ENCODE measurements around the gene HMCN2. TPM values are rescaled to one million over a fixed set of nuclear protein-coding genes. Genes with fewer than 3 reads are reported as not detected.
A peak's percentile ranks its signal among the peaks of the same experiment; 100 is the strongest.

The HMCN2 gene
- total and polyA plus RNA-seq, 2 experiments from 2014 or later = not detected

DNA sequence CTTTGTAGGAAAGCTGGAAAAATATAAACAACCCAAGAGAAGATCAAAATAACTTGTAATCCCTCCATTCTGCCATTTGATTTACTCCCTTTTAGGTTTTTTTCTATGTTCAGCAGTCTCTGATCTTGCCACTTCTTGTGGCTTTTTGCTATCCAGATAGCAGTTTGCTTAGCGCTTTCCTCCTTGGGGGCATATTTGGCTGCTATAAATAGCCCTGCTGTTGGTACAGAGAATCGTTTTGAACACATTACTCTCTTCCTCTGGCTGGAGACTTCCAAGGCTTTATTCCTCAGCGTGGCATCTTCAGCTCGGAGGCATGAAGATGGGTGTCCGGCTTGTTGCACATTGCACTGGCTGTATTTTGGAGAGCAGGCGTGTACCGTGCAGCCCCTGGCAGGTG, 38.6 kb downstream of the HMCN2 start:
- Histone ChIP-seq H3K4me2 (ENCODE audit: unreplicated experiment) (no peak overlapping the region), H3K9ac (no peak overlapping the region), H3K36me3 (ENCODE audit: low read depth) (no peaks in the 10 kb centered on the region), H3F3A (ENCODE audit: insufficient read depth) (no peaks in the 10 kb centered on the region), H3K79me2 (ENCODE audit: insufficient read depth) (no peaks in the 10 kb centered on the region), H3K9me2 (ENCODE audit: insufficient read depth) (no peaks in the 10 kb centered on the region), H3K27ac (no peak overlapping the region), H3K4me3 (no peak overlapping the region), H3K4me1 (ENCODE audit: insufficient read depth) (peaks cover 10% of the 10 kb centered on the region), H4K20me1 (ENCODE audit: insufficient read depth) (no peaks in the 10 kb centered on the region), H2AFZ (no peak overlapping the region), H3K27me3 (replicated peaks; ENCODE audit: insufficient read depth) (peaks cover 7% of the 10 kb centered on the region; the same call in 1 of the 2 replicates), H3K9me3 (ENCODE audit: low read depth) (no peaks in the 10 kb centered on the region)
- in situ Hi-C loops (cut with MboI) = no loop called here
- DNase-seq = no peak
- 39 to 46% methylated on average over 7 of the region's 7 CpGs for WGBS, 2 experiments (ENCODE audit: low coverage in 1 of 2, low lambda C conversion rate in 2 of 2, missing lambda C conversion rate in 2 of 2)
- TF ChIP-seq EZH2phosphoT487 (IDR thresholded peaks at IDR 0.05; ENCODE audit: insufficient read depth, low read depth) (no peak), EZH2 (IDR thresholded peaks at IDR 0.05; ENCODE audit: insufficient read depth, poor library complexity, severe bottlenecking) (no peak)

DNA sequence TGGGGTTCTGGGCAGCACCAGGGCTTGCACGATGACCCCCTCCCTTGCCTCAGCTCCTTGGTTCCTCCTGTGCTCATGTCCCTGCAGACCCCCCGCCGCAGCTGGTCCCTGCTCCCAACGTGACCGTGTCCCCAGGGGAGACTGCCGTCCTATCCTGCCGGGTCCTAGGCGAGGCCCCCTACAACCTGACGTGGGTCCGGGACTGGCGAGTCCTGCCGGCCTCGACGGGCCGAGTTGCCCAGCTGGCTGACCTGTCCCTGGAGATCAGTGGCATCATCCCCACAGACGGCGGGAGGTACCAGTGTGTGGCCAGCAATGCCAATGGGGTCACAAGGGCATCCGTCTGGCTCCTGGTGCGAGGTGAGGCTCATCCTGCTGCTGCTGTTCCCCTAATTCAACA, 39.1 kb downstream of the HMCN2 start:
- H2AFZ ChIP-seq = no peak overlapping the region
- no peak overlapping the region for H3K4me2 ChIP-seq (ENCODE audit: unreplicated experiment)
- H3K4me3 ChIP-seq = no peak overlapping the region
- H4K20me1 ChIP-seq (ENCODE audit: insufficient read depth) = no peaks in the 10 kb centered on the region
- no peak overlapping the region for H3K9ac ChIP-seq
- in situ Hi-C loops (cut with MboI) = no loop called here
- 78 to 82% methylated on average over 17 to 18 of the region's 19 CpGs for WGBS, 2 experiments (ENCODE audit: low coverage in 1 of 2, low lambda C conversion rate in 2 of 2, missing lambda C conversion rate in 2 of 2)
- no peak overlapping the region for H3K27ac ChIP-seq
- no peaks in the 10 kb centered on the region for H3K79me2 ChIP-seq (ENCODE audit: insufficient read depth)
- H3K9me2 ChIP-seq (ENCODE audit: insufficient read depth) = no peaks in the 10 kb centered on the region
- H3K36me3 ChIP-seq (ENCODE audit: low read depth) = no peaks in the 10 kb centered on the region
- TF ChIP-seq EZH2phosphoT487 (IDR thresholded peaks at IDR 0.05; ENCODE audit: insufficient read depth, low read depth) (no peak), EZH2 (IDR thresholded peaks at IDR 0.05; ENCODE audit: insufficient read depth, poor library complexity, severe bottlenecking) (no peak)
- H3K27me3 ChIP-seq (replicated peaks; ENCODE audit: insufficient read depth) = peaks cover 7% of the 10 kb centered on the region; the same call in 1 of the 2 replicates
- peaks cover 10% of the 10 kb centered on the region for H3K4me1 ChIP-seq (ENCODE audit: insufficient read depth)
- no peak for DNase-seq
- H3K9me3 ChIP-seq (ENCODE audit: low read depth) = no peaks in the 10 kb centered on the region
- no peaks in the 10 kb centered on the region for H3F3A ChIP-seq (ENCODE audit: insufficient read depth)

DNA sequence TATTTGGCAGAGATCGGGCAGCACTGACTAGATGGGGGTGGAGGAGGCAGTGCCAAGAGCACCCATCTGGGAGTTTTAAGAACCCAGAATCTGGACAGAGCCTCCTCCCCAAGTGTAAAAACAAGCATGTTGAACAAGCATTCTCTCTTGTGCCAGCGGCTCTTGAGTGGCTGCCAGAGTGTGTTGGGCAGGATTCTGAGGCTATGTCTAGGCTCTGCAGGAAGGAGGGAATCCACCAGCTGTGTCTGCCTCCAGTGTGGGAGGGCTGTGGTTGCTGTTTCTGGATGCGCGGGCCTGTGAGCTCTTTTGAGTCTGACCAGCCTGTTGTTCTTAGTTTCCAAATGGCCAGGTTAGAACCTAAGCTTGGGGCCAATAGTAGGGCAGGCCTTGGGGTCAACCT, 39.8 kb downstream of the HMCN2 start:
- peaks cover 10% of the 10 kb centered on the region for H3K4me1 ChIP-seq (ENCODE audit: insufficient read depth)
- H3K36me3 ChIP-seq (ENCODE audit: low read depth) = no peaks in the 10 kb centered on the region
- H2AFZ ChIP-seq = no peak overlapping the region
- H4K20me1 ChIP-seq (ENCODE audit: insufficient read depth) = no peaks in the 10 kb centered on the region
- H3K9me2 ChIP-seq (ENCODE audit: insufficient read depth) = no peaks in the 10 kb centered on the region
- 44 to 56% methylated on average over 4 of the region's 4 CpGs for WGBS, 2 experiments (ENCODE audit: low coverage in 1 of 2, low lambda C conversion rate in 2 of 2, missing lambda C conversion rate in 2 of 2)
- H3K27me3 ChIP-seq (replicated peaks; ENCODE audit: insufficient read depth) = peaks cover 7% of the 10 kb centered on the region; the same call in 1 of the 2 replicates
- H3K79me2 ChIP-seq (ENCODE audit: insufficient read depth) = no peaks in the 10 kb centered on the region
- H3F3A ChIP-seq (ENCODE audit: insufficient read depth) = no peaks in the 10 kb centered on the region
- in situ Hi-C loops (cut with MboI) = no loop called here
- H3K9me3 ChIP-seq (ENCODE audit: low read depth) = no peaks in the 10 kb centered on the region
- no peak overlapping the region for H3K4me3 ChIP-seq
- no peak for TF ChIP-seq EZH2 (IDR thresholded peaks at IDR 0.05; ENCODE audit: insufficient read depth, poor library complexity, severe bottlenecking)
- TF ChIP-seq EZH2phosphoT487 (IDR thresholded peaks at IDR 0.05; ENCODE audit: insufficient read depth, low read depth) = no peak
- H3K4me2 ChIP-seq (ENCODE audit: unreplicated experiment) = no peak overlapping the region
- peak; percentile 29 for DNase-seq
- H3K9ac ChIP-seq = no peak overlapping the region
- no peak overlapping the region for H3K27ac ChIP-seq

DNA sequence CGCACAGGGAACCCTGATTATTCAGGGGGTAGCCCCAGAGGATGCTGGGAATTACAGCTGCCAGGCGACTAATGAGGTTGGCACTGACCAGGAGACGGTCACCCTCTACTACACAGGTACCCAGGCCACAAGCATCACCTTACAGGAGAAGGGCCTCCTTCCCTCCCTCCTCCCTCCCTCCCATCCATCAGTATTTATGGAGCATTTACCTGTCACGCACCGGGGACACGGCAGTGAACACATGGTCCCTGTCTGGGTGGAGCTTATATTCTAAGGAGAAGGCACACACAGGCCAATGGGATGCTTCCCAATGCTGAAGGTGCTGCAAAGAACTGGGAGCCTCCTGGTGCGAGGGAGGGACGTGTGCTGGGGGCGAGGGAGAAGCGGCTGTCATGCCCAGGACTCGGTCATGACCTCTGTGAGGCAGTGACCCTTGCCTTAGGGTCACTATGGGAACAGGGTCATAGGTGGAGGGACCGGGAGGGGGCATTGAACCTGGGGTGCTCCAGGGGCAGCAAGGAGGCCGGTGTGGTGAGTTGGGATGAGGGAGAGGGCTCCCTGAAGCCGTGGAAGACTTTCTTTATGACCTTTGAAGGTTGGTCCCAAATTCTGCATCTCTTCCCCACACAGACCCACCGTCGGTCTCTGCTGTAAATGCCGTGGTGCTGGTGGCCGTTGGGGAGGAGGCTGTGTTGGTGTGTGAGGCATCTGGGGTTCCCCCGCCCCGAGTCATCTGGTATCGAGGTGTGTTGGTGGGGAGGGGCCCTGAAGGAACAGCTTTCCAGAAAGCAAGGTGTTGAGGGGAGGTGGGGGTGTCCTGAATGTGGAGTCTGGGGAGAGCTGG, 41.5 kb downstream of the HMCN2 start:
- DNase-seq = no peak

More for the DNA sequence above, 41.5 kb downstream of the HMCN2 start:
- H3K9me3 ChIP-seq (ENCODE audit: low read depth) = no peaks in the 10 kb centered on the region
- H3K9me2 ChIP-seq (ENCODE audit: insufficient read depth) = no peaks in the 10 kb centered on the region
- H3K79me2 ChIP-seq (ENCODE audit: insufficient read depth) = no peaks in the 10 kb centered on the region
- H3F3A ChIP-seq (ENCODE audit: insufficient read depth) = no peaks in the 10 kb centered on the region
- no peak overlapping the region for H3K9ac ChIP-seq
- H3K36me3 ChIP-seq (ENCODE audit: low read depth) = no peaks in the 10 kb centered on the region
- no peak overlapping the region for H3K4me3 ChIP-seq
- H4K20me1 ChIP-seq (ENCODE audit: insufficient read depth) = no peaks in the 10 kb centered on the region
- WGBS, 2 experiments (ENCODE audit: low coverage in 1 of 2, low lambda C conversion rate in 2 of 2, missing lambda C conversion rate in 2 of 2) = 82% methylated on average over 19 to 21 of the region's 21 CpGs
- no peak for TF ChIP-seq EZH2 (IDR thresholded peaks at IDR 0.05; ENCODE audit: insufficient read depth, poor library complexity, severe bottlenecking)
- no peak for TF ChIP-seq EZH2phosphoT487 (IDR thresholded peaks at IDR 0.05; ENCODE audit: insufficient read depth, low read depth)
- no peak overlapping the region for H3K27ac ChIP-seq
- in situ Hi-C loops (cut with MboI) = no loop called here
- no peak overlapping the region for H3K4me2 ChIP-seq (ENCODE audit: unreplicated experiment)
- no peak overlapping the region for H2AFZ ChIP-seq
- H3K4me1 ChIP-seq (ENCODE audit: insufficient read depth) = peaks cover 1% of the 10 kb centered on the region; the same call in 1 of the 2 replicates
- H3K27me3 ChIP-seq (replicated peaks; ENCODE audit: insufficient read depth) = peaks cover 7% of the 10 kb centered on the region; the same call in 1 of the 2 replicates

All from GM23248 (cell line).